ACC112 (cell line): ENCODE measurements around the gene CHRD.

ENCODE experiments used
- H2AFZ ChIP-seq: fragments of 200-600 bp; sonication (generic); one replicate; pipeline ENCODE4 v1.6.0; 2017; ENCODE audit warnings: antibody characterized with exemption, low read length; ENCODE audit not compliant: unreplicated experiment
- H3K27ac ChIP-seq: fragments of 200-600 bp; sonication (generic); 2 replicates; pipeline ENCODE4 v1.5.1; 2014; ENCODE audit warnings: low read depth, mild to moderate bottlenecking, antibody characterized with exemption, low read length, moderate library complexity
- H3K27me3 ChIP-seq: fragments of 200-600 bp; sonication (generic); 2 replicates; pipeline ENCODE4 v1.6.1; 2014; ENCODE audit warnings: mild to moderate bottlenecking, antibody characterized with exemption, low read length, moderate library complexity, mixed read lengths; ENCODE audit not compliant: insufficient read depth
- H3K36me3 ChIP-seq: fragments of 200-600 bp; sonication (generic); 2 replicates; pipeline ENCODE4 v1.6.1; 2016; ENCODE audit warnings: mild to moderate bottlenecking, antibody characterized with exemption, low read length, moderate library complexity, mixed read lengths; ENCODE audit not compliant: insufficient read depth
- H3K4me1 ChIP-seq: fragments of 200-600 bp; sonication (generic); one replicate; pipeline ENCODE4 v1.6.1; 2016; ENCODE audit warnings: low read length, mixed read lengths; ENCODE audit not compliant: insufficient read depth, unreplicated experiment, control insufficient read depth
- H3K4me3 ChIP-seq: fragments of 200-600 bp; sonication (generic); 2 replicates; pipeline ENCODE4 v1.5.1; 2014; ENCODE audit warnings: mild to moderate bottlenecking, low read depth, low read length
- H3K79me2 ChIP-seq: fragments of 200-600 bp; sonication (generic); one replicate; pipeline ENCODE4 v1.6.0; 2016; ENCODE audit warnings: low read length; ENCODE audit not compliant: control insufficient read depth, unreplicated experiment, insufficient read depth

Gene CHRD

GRCh38 chr3:184347321-184348056 lies 32.4 kb upstream of the CHRD start:
- Histone ChIP-seq H3K4me3 (no peak overlapping the region), H2AFZ (no peak overlapping the region), H3K79me2 (no peaks in the 10 kb centered on the region), H3K4me1 (peaks cover 5% of the 10 kb centered on the region), H3K36me3 (no peaks in the 10 kb centered on the region), H3K27me3 (no peaks in the 10 kb centered on the region), H3K27ac (no peak overlapping the region)

GRCh38 chr3:184348057-184348382 lies 31.8 kb upstream of the CHRD start:
- H3K36me3 ChIP-seq = no peaks in the 10 kb centered on the region

GRCh38 chr3:184349563-184350470 lies 30.0 kb upstream of the CHRD start:
- H3K27ac ChIP-seq = no peak overlapping the region

More at GRCh38 chr3:184348057-184348382, 31.8 kb upstream of the CHRD start:
- peaks cover 5% of the 10 kb centered on the region for H3K4me1 ChIP-seq
- H3K79me2 ChIP-seq = no peaks in the 10 kb centered on the region
- H3K27ac ChIP-seq = no peak overlapping the region
- H3K4me3 ChIP-seq = no peak overlapping the region
- H3K27me3 ChIP-seq = no peaks in the 10 kb centered on the region
- H2AFZ ChIP-seq = no peak overlapping the region

GRCh38 chr3:184350618-184351017 lies 29.2 kb upstream of the CHRD start:
- H2AFZ ChIP-seq = no peak overlapping the region
- H3K4me1 ChIP-seq = peaks cover under 1% of the 10 kb centered on the region
- no peak overlapping the region for H3K27ac ChIP-seq
- H3K36me3 ChIP-seq = peaks cover 3% of the 10 kb centered on the region; the same call in 1 of the 2 replicates
- no peaks in the 10 kb centered on the region for H3K27me3 ChIP-seq
- H3K79me2 ChIP-seq = no peaks in the 10 kb centered on the region
- H3K4me3 ChIP-seq = no peak overlapping the region

More at GRCh38 chr3:184349563-184350470, 30.0 kb upstream of the CHRD start:
- Histone ChIP-seq H2AFZ (no peak overlapping the region), H3K4me3 (no peak overlapping the region), H3K4me1 (peaks cover 5% of the 10 kb centered on the region), H3K79me2 (no peaks in the 10 kb centered on the region), H3K36me3 (no peaks in the 10 kb centered on the region), H3K27me3 (no peaks in the 10 kb centered on the region)

- no peak overlapping the region for H2AFZ ChIP-seq
- no peaks in the 10 kb centered on the region for H3K27me3 ChIP-seq
- H3K36me3 ChIP-seq = peaks cover 3% of the 10 kb centered on the region; the same call in 1 of the 2 replicates
- peaks cover 3% of the 10 kb centered on the region for H3K4me1 ChIP-seq
- no peak overlapping the region for H3K27ac ChIP-seq
- no peaks in the 10 kb centered on the region for H3K79me2 ChIP-seq
- H3K4me3 ChIP-seq = no peak overlapping the region
Measured at GRCh38 chr3:184351511-184352148, 28.2 kb upstream of the CHRD start.

- H3K79me2 ChIP-seq = no peaks in the 10 kb centered on the region
Measured at GRCh38 chr3:184352149-184352785, 27.6 kb upstream of the CHRD start.

GRCh38 chr3:184352897-184353545 lies 26.8 kb upstream of the CHRD start:
- Histone ChIP-seq H3K27ac (no peak overlapping the region), H3K4me1 (peaks cover 3% of the 10 kb centered on the region), H3K4me3 (no peak overlapping the region), H3K36me3 (peaks cover 6% of the 10 kb centered on the region; the same call in 1 of the 2 replicates), H2AFZ (no peak overlapping the region), H3K79me2 (no peaks in the 10 kb centered on the region), H3K27me3 (no peaks in the 10 kb centered on the region)

More at GRCh38 chr3:184352149-184352785, 27.6 kb upstream of the CHRD start:
- Histone ChIP-seq H3K36me3 (peaks cover 3% of the 10 kb centered on the region; the same call in 1 of the 2 replicates), H3K4me1 (peaks cover 3% of the 10 kb centered on the region), H3K27ac (no peak overlapping the region), H2AFZ (no peak overlapping the region), H3K27me3 (no peaks in the 10 kb centered on the region), H3K4me3 (no peak overlapping the region)

GRCh38 chr3:184353546-184353941 lies 26.3 kb upstream of the CHRD start:
- Histone ChIP-seq H3K27ac (no peak overlapping the region), H3K27me3 (no peaks in the 10 kb centered on the region), H3K36me3 (peaks cover 6% of the 10 kb centered on the region; the same call in 1 of the 2 replicates), H3K4me1 (peaks cover 3% of the 10 kb centered on the region), H3K4me3 (no peak overlapping the region), H2AFZ (no peak overlapping the region), H3K79me2 (no peaks in the 10 kb centered on the region)

- peaks cover 3% of the 10 kb centered on the region for H3K4me1 ChIP-seq
- H3K4me3 ChIP-seq = no peak overlapping the region
- H3K79me2 ChIP-seq = no peaks in the 10 kb centered on the region
- peaks cover 6% of the 10 kb centered on the region; the same call in 1 of the 2 replicates for H3K36me3 ChIP-seq
- no peak overlapping the region for H3K27ac ChIP-seq
- no peaks in the 10 kb centered on the region for H3K27me3 ChIP-seq
- no peak overlapping the region for H2AFZ ChIP-seq
Measured at GRCh38 chr3:184354121-184354728, 25.6 kb upstream of the CHRD start.
